ENCODE measurements around the gene EPS8L3. TPM values are rescaled to one million over a fixed set of nuclear protein-coding genes. Genes with fewer than 3 reads are reported as not detected.

EPS8L3 gene
- total and polyA plus RNA-seq, 8 donors: 0.39 to 4.3 (median 1.4) TPM

GRCh38 chr1:109765483-109765815 lies 1.7 kb upstream of the EPS8L3 start:
- no peak for ATAC-seq
- no peak for FAIRE-seq

GRCh38 chr1:109764561-109765482 lies 1.1 kb upstream of the EPS8L3 start:
- Histone ChIP-seq H3K27me3 (no peaks in the 10 kb centered on the region), H3K27ac (no peak overlapping the region), H3K4me1 (no peaks in the 10 kb centered on the region), H3K9me3 (no peaks in the 10 kb centered on the region), H3K4me3 (no peak overlapping the region), H3K36me3 (no peaks in the 10 kb centered on the region)
- WGBS, 2 donors: 89 to 92% methylated on average over 13 of the region's 13 CpGs
- no peak for FAIRE-seq
- no peak for TF ChIP-seq CTCF (IDR thresholded peaks at IDR 0.05)
- ATAC-seq: no peak
- intact Hi-C loops (cut with DNase I): no loop called here
- peak in 2 of 6 donors; percentile 11 to 45 for DNase-seq

More at GRCh38 chr1:109765483-109765815, 1.7 kb upstream of the EPS8L3 start:
- Histone ChIP-seq H3K4me1 (no peaks in the 10 kb centered on the region), H3K27ac (no peak overlapping the region), H3K9me3 (no peaks in the 10 kb centered on the region), H3K4me3 (no peak overlapping the region), H3K36me3 (no peaks in the 10 kb centered on the region), H3K27me3 (no peaks in the 10 kb centered on the region)
- no peak for DNase-seq
- TF ChIP-seq CTCF (IDR thresholded peaks at IDR 0.05): no peak
- 80 to 88% methylated on average over 4 of the region's 4 CpGs for WGBS, 2 donors
- intact Hi-C loops (cut with DNase I): no loop called here

GRCh38 chr1:109762821-109763645 lies 690 bp downstream of the EPS8L3 start:
- WGBS, 2 donors: 81% methylated on average over 11 of the region's 11 CpGs
- H3K4me3 ChIP-seq: no peak overlapping the region
- H3K9me3 ChIP-seq: no peaks in the 10 kb centered on the region
- TF ChIP-seq CTCF (IDR thresholded peaks at IDR 0.05): no peak
- ATAC-seq (peak in 3 of 4 donors; percentile 45 to 63 (median 53)), DNase-seq (peak in 2 of 6 donors; percentile 20 to 41), FAIRE-seq (no peak)
- intact Hi-C loops (cut with DNase I): no loop called here
- no peaks in the 10 kb centered on the region for H3K4me1 ChIP-seq
- H3K27ac ChIP-seq: no peak overlapping the region
- H3K27me3 ChIP-seq: no peaks in the 10 kb centered on the region
- no peaks in the 10 kb centered on the region for H3K36me3 ChIP-seq

GRCh38 chr1:109762039-109762585 lies 1.6 kb downstream of the EPS8L3 start:
- H3K4me3 ChIP-seq: no peak overlapping the region
- ATAC-seq: no peak

More at GRCh38 chr1:109762039-109762585, 1.6 kb downstream of the EPS8L3 start:
- intact Hi-C loops (cut with DNase I): no loop called here
- FAIRE-seq (no peak), DNase-seq (peak in 2 of 6 donors; percentile 5 to 31)
- H3K36me3 ChIP-seq: no peaks in the 10 kb centered on the region
- no peak for TF ChIP-seq CTCF (IDR thresholded peaks at IDR 0.05)
- no peak overlapping the region for H3K27ac ChIP-seq
- H3K9me3 ChIP-seq: no peaks in the 10 kb centered on the region
- H3K27me3 ChIP-seq: no peaks in the 10 kb centered on the region
- WGBS, 2 donors: 76 to 92% methylated on average over 7 of the region's 7 CpGs
- H3K4me1 ChIP-seq: no peaks in the 10 kb centered on the region
